ENCODE results near the gene HCFC1R1. TPM values are rescaled to one million over a fixed set of nuclear protein-coding genes. Genes with fewer than 3 reads are reported as not detected.

Gene HCFC1R1
- polyA plus RNA-seq, 1 donor from 2014 or later: 19.0 TPM

DNA sequence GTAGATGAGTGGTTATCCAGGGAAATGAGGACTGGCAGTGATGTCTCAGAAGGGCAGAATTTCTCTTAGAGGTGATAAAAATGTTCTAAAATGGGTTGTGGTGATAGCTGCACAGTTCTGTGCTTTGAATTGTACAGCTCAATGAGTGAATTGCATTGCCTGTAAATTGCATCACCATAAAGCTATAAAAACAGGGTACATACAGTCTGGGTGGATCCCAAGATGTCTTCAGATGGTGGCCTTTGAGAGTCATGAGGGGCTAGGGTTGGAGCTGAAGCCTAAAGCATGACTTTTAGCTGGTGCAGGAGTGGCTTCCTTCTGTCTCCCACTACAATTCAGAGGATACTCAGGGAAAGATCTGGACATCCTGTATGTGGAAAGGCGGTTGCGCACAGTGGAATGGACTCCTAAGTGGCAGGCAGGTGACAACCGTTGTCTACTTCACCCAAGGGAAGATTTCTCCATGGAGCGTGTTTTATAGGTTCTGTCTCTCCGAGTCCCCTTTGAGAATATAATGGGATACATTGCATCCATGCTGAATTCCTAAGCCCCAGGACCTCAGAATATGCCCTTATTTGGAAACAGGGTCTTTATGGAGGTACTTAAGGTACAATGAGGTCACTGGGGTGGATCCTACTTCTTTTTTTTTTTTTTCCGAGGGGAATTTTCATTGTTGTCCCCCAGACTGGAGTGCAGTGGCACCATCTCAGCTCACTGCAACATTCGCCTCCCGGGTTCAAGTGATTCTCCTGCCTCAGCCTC lies 40.1 kb upstream of the HCFC1R1 start:
- H3K9ac ChIP-seq (ENCODE audit: low read length): no peak overlapping the region
- H2AFZ ChIP-seq (ENCODE audit: low read depth, low read length): no peak overlapping the region
- no peak overlapping the region for H3K4me2 ChIP-seq (ENCODE audit: low read length)
- no peaks in the 10 kb centered on the region for H3K9me2 ChIP-seq (ENCODE audit: insufficient read depth, low read length)
- no peak overlapping the region for H3K27ac ChIP-seq (ENCODE audit: low read length)
- H4K20me1 ChIP-seq (ENCODE audit: insufficient read depth): no peaks in the 10 kb centered on the region
- TF ChIP-seq EP300 (conservative IDR thresholded peaks at IDR 0.05; ENCODE audit: poor library complexity, severe bottlenecking): no peak
- no peak for TF ChIP-seq RAD21 (conservative IDR thresholded peaks at IDR 0.05)
- no peak for TF ChIP-seq POLR2AphosphoS5 (IDR thresholded peaks at IDR 0.05)
- TF ChIP-seq SMC3 (conservative IDR thresholded peaks at IDR 0.05; ENCODE audit: poor library complexity): no peak
- no peak for TF ChIP-seq TAF1 (IDR thresholded peaks at IDR 0.05; ENCODE audit: low read depth)
- H3K9me3 ChIP-seq (ENCODE audit: low read length): no peaks in the 10 kb centered on the region
- no peaks in the 10 kb centered on the region for H3K36me3 ChIP-seq (ENCODE audit: insufficient read depth, low read length)
- H3F3A ChIP-seq (ENCODE audit: insufficient read depth, low read length, poor library complexity, severe bottlenecking): no peaks in the 10 kb centered on the region
- no peaks in the 10 kb centered on the region for H3K79me2 ChIP-seq (replicated peaks; ENCODE audit: insufficient read depth, low read length)
- H3K27me3 ChIP-seq (ENCODE audit: insufficient read depth, low read depth, low read length): no peaks in the 10 kb centered on the region
- no peak overlapping the region for H3K4me3 ChIP-seq (ENCODE audit: low read length)

DNA sequence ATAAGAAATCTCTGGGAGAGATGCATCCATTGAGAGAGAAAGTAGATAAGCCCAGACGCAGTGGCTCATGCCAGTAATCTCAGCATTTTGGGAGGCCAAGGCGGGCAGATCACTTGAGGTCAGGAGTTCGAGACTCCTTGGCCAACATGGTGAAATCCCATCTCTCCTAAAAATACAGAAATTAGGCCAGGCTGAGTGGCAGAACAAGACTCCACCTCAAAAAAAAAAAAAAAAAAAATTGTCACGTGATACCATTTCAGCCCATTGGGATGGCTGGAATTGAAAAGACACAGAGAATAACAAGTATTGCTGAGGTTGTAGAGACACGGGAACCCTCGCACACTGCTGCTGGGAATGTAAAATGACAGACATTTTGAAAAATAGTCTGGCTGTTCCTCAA lies 38.8 kb upstream of the HCFC1R1 start:
- TF ChIP-seq MXI1 (conservative IDR thresholded peaks at IDR 0.05; ENCODE audit: poor library complexity, severe bottlenecking): no peak
- H3K27me3 ChIP-seq (ENCODE audit: insufficient read depth, low read depth, low read length): no peaks in the 10 kb centered on the region

DNA sequence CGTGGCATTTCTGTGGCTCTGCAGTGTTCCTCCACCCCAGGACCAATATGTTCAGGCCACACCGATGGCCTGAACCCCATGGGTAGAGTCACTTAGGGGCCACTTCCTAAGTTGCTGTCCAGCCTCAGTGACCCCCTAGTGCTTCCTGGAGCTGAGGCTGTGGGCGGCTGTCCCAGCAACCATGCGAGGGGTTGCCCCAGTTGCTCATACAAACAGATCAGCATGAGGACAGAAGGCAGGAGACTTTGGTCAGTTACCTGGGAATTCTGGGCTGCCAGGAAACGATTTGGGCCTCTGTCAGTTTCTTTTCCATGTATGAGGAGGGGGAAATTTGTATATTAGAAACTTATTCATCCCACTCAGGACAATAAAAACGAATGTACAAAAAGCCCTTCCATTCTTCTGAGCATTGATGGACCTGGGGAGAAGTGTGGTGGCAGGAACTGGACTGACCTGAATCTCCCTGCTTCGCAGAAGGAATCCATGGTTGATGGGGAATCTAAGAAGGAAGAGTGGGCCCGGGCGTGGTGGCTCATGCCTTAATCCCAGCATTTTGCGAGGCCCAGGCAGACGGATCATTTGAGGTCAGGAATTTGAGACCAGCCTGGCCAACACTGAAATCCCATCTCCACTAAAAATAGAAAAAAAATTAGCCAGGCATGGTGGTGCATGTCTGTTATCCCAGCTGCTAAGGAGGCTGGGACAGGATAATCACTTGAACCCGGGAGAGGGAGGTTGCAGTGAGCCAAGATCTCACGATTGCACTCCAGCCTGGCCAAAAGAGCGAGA lies 36.8 kb upstream of the HCFC1R1 start:
- H3K27ac ChIP-seq (ENCODE audit: low read length): no peak overlapping the region
- H4K20me1 ChIP-seq (ENCODE audit: insufficient read depth): no peaks in the 10 kb centered on the region
- H3K36me3 ChIP-seq (ENCODE audit: insufficient read depth, low read length): no peaks in the 10 kb centered on the region
- TF ChIP-seq SMC3 (conservative IDR thresholded peaks at IDR 0.05; ENCODE audit: poor library complexity) (no peak), EZH2 (IDR thresholded peaks at IDR 0.05; ENCODE audit: borderline replicate concordance, insufficient read depth, low read length, poor library complexity, severe bottlenecking) (no peak), EP300 (conservative IDR thresholded peaks at IDR 0.05; ENCODE audit: poor library complexity, severe bottlenecking) (no peak), POLR2AphosphoS5 (IDR thresholded peaks at IDR 0.05) (no peak), MXI1 (conservative IDR thresholded peaks at IDR 0.05; ENCODE audit: poor library complexity, severe bottlenecking) (no peak), TAF1 (IDR thresholded peaks at IDR 0.05; ENCODE audit: low read depth) (no peak), CTCF (IDR thresholded peaks at IDR 0.05; ENCODE audit: poor library complexity, severe bottlenecking) (no peak), RAD21 (conservative IDR thresholded peaks at IDR 0.05) (no peak)
- TF ChIP-seq, protein P1, sequence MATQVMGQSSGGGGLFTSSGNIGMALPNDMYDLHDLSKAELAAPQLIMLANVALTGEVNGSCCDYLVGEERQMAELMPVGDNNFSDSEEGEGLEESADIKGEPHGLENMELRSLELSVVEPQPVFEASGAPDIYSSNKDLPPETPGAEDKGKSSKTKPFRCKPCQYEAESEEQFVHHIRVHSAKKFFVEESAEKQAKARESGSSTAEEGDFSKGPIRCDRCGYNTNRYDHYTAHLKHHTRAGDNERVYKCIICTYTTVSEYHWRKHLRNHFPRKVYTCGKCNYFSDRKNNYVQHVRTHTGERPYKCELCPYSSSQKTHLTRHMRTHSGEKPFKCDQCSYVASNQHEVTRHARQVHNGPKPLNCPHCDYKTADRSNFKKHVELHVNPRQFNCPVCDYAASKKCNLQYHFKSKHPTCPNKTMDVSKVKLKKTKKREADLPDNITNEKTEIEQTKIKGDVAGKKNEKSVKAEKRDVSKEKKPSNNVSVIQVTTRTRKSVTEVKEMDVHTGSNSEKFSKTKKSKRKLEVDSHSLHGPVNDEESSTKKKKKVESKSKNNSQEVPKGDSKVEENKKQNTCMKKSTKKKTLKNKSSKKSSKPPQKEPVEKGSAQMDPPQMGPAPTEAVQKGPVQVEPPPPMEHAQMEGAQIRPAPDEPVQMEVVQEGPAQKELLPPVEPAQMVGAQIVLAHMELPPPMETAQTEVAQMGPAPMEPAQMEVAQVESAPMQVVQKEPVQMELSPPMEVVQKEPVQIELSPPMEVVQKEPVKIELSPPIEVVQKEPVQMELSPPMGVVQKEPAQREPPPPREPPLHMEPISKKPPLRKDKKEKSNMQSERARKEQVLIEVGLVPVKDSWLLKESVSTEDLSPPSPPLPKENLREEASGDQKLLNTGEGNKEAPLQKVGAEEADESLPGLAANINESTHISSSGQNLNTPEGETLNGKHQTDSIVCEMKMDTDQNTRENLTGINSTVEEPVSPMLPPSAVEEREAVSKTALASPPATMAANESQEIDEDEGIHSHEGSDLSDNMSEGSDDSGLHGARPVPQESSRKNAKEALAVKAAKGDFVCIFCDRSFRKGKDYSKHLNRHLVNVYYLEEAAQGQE (IDR thresholded peaks at IDR 0.05; ENCODE audit: borderline replicate concordance): no peak
- no peak overlapping the region for H2AFZ ChIP-seq (ENCODE audit: low read depth, low read length)
- H3K27me3 ChIP-seq (ENCODE audit: insufficient read depth, low read depth, low read length): no peaks in the 10 kb centered on the region
- no peaks in the 10 kb centered on the region for H3K9me2 ChIP-seq (ENCODE audit: insufficient read depth, low read length)
- no peak overlapping the region for H3K4me2 ChIP-seq (ENCODE audit: low read length)
- no peaks in the 10 kb centered on the region for H3K9me3 ChIP-seq (ENCODE audit: low read length)
- no peaks in the 10 kb centered on the region for H3K79me2 ChIP-seq (replicated peaks; ENCODE audit: insufficient read depth, low read length)
- H3K9ac ChIP-seq (ENCODE audit: low read length): no peak overlapping the region
- H3F3A ChIP-seq (ENCODE audit: insufficient read depth, low read length, poor library complexity, severe bottlenecking): no peaks in the 10 kb centered on the region
- H3K4me3 ChIP-seq (ENCODE audit: low read length): no peak overlapping the region

More for the DNA sequence above, 38.8 kb upstream of the HCFC1R1 start:
- no peaks in the 10 kb centered on the region for H3K9me3 ChIP-seq (ENCODE audit: low read length)
- no peaks in the 10 kb centered on the region for H3K9me2 ChIP-seq (ENCODE audit: insufficient read depth, low read length)
- H3K9ac ChIP-seq (ENCODE audit: low read length): no peak overlapping the region
- no peak overlapping the region for H2AFZ ChIP-seq (ENCODE audit: low read depth, low read length)
- H3F3A ChIP-seq (ENCODE audit: insufficient read depth, low read length, poor library complexity, severe bottlenecking): no peaks in the 10 kb centered on the region
- H4K20me1 ChIP-seq (ENCODE audit: insufficient read depth): no peaks in the 10 kb centered on the region
- no peak overlapping the region for H3K27ac ChIP-seq (ENCODE audit: low read length)
- no peak overlapping the region for H3K4me3 ChIP-seq (ENCODE audit: low read length)
- no peak overlapping the region for H3K4me2 ChIP-seq (ENCODE audit: low read length)
- H3K79me2 ChIP-seq (replicated peaks; ENCODE audit: insufficient read depth, low read length): no peaks in the 10 kb centered on the region
- no peaks in the 10 kb centered on the region for H3K36me3 ChIP-seq (ENCODE audit: insufficient read depth, low read length)
